Measurements from ENCODE around the gene PTK7. TPM values are rescaled to one million over a fixed set of nuclear protein-coding genes. Genes with fewer than 3 reads are reported as not detected.

The PTK7 gene
- total and polyA plus RNA-seq, 2 experiments from 2014 or later, result 75.8 to 115 TPM

DNA sequence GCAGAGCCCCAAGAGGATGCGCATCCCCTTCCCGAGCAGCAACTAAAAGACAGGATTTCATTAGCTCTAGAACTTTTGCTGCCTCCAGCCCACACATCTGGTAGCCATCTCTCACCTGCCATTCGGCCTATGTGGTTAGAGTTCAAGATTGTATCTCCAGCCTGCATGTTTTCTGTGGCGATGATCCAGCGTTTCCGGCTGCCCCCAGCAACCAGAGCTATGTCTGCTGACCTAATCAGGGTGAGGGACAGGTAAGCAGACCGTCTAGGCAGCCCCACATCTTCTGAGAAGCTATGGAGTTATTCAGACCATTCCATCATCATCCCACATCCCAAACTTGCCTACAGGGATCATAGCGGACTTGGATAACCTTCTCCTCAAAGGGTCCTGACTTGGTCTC is 20.1 kb upstream of the PTK7 start:
- no peaks in the 10 kb centered on the region for H3K9me3 ChIP-seq (ENCODE audit: low read depth)
- DNase-seq (ENCODE audit: low read depth in 1 of 2, low spot score in 1 of 2), result no peak
- H3K4me1 ChIP-seq (ENCODE audit: low read depth), result peaks cover 20% of the 10 kb centered on the region
- H3K27me3 ChIP-seq, result no peaks in the 10 kb centered on the region
- no peak overlapping the region for H3K27ac ChIP-seq
- TF ChIP-seq, protein P1, sequence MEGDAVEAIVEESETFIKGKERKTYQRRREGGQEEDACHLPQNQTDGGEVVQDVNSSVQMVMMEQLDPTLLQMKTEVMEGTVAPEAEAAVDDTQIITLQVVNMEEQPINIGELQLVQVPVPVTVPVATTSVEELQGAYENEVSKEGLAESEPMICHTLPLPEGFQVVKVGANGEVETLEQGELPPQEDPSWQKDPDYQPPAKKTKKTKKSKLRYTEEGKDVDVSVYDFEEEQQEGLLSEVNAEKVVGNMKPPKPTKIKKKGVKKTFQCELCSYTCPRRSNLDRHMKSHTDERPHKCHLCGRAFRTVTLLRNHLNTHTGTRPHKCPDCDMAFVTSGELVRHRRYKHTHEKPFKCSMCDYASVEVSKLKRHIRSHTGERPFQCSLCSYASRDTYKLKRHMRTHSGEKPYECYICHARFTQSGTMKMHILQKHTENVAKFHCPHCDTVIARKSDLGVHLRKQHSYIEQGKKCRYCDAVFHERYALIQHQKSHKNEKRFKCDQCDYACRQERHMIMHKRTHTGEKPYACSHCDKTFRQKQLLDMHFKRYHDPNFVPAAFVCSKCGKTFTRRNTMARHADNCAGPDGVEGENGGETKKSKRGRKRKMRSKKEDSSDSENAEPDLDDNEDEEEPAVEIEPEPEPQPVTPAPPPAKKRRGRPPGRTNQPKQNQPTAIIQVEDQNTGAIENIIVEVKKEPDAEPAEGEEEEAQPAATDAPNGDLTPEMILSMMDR (IDR thresholded peaks at IDR 0.05; ENCODE audit: low read depth, low read length), result no peak
- no peak overlapping the region for H3K4me3 ChIP-seq
- H3K36me3 ChIP-seq, result peaks cover 4% of the 10 kb centered on the region

DNA sequence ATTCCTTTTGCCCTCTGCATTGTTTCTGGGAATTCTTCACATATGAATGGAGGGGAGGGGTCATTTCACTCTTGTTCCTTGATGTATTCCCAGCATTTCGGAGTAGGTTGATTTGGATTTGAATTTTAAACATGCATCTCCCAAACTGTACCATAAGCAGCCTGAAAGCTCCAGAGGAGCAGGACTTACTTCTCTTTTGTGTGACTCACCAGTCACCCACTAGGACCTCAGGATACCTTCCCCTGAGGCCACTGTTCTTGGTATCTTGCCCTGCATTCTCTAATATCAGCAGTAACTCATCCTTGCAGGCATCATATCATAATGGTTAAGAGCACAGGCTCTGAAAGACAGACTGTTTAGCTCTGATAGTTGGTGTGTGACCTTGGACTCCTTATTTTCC is 17.6 kb upstream of the PTK7 start:
- Histone ChIP-seq H3K9me3 (ENCODE audit: low read depth) (no peaks in the 10 kb centered on the region), H3K27ac (peak overlapping the region; percentile 82), H3K27me3 (no peaks in the 10 kb centered on the region), H3K4me3 (peak overlapping the region; percentile 81), H3K4me1 (ENCODE audit: low read depth) (peaks cover 9% of the 10 kb centered on the region), H3K36me3 (peaks cover 13% of the 10 kb centered on the region)
- DNase-seq (ENCODE audit: low read depth in 1 of 2, low spot score in 1 of 2), result no peak
- TF ChIP-seq, protein P1 (IDR thresholded peaks at IDR 0.05; ENCODE audit: low read depth, low read length), result no peak

DNA sequence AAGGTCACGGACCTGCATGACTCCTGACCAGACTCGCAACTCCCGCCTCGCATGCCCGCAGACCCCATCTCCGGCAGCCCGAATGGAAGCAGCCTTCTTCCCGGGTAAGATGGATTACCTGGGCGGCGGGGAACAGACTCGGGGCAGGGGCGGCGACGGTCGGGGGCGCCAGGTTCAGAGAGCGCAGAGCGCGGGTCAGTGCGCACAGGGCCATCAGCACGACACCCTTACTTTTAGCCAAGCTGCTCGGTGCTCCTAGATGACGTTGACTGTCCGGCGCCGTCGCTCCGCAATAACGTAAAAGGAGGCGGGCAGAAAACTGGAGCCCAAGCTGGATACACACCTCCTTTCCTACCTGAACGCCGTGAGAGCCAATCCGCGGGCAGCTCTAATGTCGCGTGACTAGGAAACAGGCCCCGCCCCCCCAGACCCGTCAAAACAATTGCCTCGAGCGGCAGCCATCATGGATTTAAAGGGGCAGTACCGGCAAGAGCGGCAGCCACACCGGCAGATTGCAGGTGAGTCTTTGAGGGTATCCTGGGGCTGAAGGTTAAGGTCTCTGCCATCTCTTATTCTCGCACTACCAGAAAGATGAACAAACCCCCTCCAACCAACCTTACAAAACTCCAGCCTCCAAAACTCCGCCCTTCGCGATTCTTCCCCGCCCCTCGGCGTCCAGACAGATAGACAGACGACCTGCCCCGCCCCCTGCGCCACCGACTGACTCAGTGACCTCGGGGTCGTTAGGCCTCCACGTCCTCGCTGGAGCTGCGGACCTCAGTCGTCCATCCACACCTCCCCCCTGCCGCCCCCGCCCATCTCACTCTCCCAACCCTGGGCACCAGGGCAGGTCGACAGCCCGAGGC is 16.7 kb upstream of the PTK7 start, which contains the start of the genes KLC4 and MRPL2:
Gene KLC4, plus strand, starts transcription at position 464 of the 866 bp plus-strand sequence. CDS start 1,705 bp downstream, outside the sequence.
Gene MRPL2, minus strand, starts transcription at position 267 of the 866 bp plus-strand sequence. Its CDS starts 53 bp downstream, at position 214.
- Histone ChIP-seq H3K9me3 (ENCODE audit: low read depth) (no peaks in the 10 kb centered on the region), H3K4me1 (ENCODE audit: low read depth) (peaks cover 9% of the 10 kb centered on the region), H3K36me3 (peaks cover 15% of the 10 kb centered on the region), H3K27me3 (no peaks in the 10 kb centered on the region), H3K27ac (peak within 1 kb of the TSS; percentile 91), H3K4me3 (peak within 1 kb of the TSS; percentile 81)
- DNase-seq (ENCODE audit: low read depth in 1 of 2, low spot score in 1 of 2), result peak; percentile 99
- TF ChIP-seq, protein P1 (IDR thresholded peaks at IDR 0.05; ENCODE audit: low read depth, low read length), result no peak

DNA sequence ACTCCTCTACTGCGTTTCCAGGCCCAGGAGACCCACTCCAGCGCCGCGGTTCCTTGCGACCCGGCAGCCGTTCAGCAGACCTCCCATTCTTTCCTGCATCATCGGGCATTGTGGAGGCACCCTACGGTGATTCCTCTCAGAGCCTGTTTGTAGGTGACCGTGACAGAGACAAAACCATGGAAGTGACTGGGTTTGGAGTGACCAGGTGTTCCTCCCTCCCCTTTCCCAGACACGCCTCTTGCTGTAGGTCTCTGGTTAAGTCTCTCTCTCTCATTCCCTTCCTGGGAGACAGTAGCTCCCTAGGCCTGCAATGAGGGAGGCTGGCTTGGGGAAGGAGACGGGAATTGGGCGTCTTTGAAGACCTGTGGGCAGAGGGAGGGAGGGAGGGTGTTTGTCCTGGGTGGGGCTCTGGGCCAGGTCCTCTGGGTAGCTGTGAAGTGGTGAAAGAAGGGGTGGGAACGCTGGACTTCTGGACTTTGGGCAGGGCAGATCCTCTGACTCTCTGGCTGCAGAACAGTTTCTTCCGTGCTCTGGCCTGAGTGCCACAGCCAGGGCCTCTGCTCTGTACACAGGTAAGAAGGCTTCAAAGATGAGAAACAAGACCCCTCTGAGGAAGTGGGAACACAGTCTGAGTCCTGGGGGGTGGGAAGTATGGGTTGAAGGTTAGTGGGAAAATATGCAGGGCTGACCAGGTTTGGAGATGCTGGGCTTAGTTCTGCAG is 15.9 kb upstream of the PTK7 start:
- Histone ChIP-seq H3K27me3 (no peaks in the 10 kb centered on the region), H3K4me1 (ENCODE audit: low read depth) (peaks cover 9% of the 10 kb centered on the region), H3K27ac (peak overlapping the region; percentile 91), H3K9me3 (ENCODE audit: low read depth) (no peaks in the 10 kb centered on the region), H3K36me3 (peaks cover 16% of the 10 kb centered on the region), H3K4me3 (peak overlapping the region; percentile 81)
- TF ChIP-seq, protein P1 (IDR thresholded peaks at IDR 0.05; ENCODE audit: low read depth, low read length), result no peak
- peak; percentile 9 to 33 for DNase-seq (ENCODE audit: low read depth in 1 of 2, low spot score in 1 of 2)

DNA sequence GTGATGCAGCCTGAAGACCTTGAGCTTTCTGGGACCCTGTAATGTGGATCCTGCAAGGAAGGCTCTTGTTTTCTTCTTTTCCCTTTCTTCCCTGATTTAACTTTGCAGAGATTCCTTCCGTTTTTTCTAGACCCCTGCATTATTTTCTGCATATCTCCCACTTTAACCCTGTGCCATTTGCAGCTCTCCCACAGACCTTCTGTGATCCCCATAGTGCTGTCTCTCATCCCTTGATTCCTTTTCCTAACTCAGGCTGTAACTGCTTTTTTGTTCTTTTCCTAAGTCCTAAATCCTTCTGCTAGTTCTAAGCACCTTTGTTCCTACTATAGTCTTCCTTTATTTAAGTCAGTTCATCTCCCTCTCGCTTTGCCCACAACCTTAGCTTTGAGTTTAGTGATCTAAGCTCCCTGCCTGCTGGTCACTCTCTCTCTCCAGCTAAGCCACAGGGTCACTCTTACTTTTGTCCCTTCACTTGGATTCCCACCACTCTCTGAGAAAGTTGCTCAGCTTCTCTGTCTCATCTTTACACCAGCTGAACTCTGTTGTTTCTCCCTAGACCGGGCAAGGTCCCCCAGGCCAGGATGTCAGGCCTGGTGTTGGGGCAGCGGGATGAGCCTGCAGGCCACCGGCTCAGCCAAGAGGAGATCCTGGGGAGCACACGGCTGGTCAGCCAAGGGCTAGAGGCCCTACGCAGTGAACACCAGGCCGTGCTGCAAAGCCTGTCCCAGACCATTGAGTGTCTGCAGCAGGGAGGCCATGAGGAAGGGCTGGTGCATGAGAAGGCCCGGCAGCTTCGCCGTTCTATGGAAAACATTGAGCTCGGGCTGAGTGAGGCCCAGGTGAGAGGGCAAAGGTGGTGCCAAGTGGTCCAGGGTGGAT is 15.1 kb upstream of the PTK7 start:
- H3K27ac ChIP-seq, result peak overlapping the region; percentile 91
- H3K4me3 ChIP-seq, result peak overlapping the region; percentile 81
- TF ChIP-seq, protein P1 (IDR thresholded peaks at IDR 0.05; ENCODE audit: low read depth, low read length), result no peak
- H3K36me3 ChIP-seq, result peaks cover 20% of the 10 kb centered on the region
- no peaks in the 10 kb centered on the region for H3K9me3 ChIP-seq (ENCODE audit: low read depth)
- DNase-seq (ENCODE audit: low read depth in 1 of 2, low spot score in 1 of 2), result no peak
- peaks cover 9% of the 10 kb centered on the region for H3K4me1 ChIP-seq (ENCODE audit: low read depth)
- H3K27me3 ChIP-seq, result no peaks in the 10 kb centered on the region
